Naive thymus-derived CD8-positive, alpha-beta T cell (primary cell): Measurements from ENCODE around the gene SH2B3. TPM values are rescaled to one million over a fixed set of nuclear protein-coding genes. Genes with fewer than 3 reads are reported as not detected.

ENCODE experiments used
- ATAC-seq, 2 donors: fragments of 150-1000 bp; cut with Tn5 transposase in 1 of 2; sonication (Bioruptor Pico), chemical (Tn5 transposase) in 1 of 2; 1 replicate in 1 of 2; 2 replicates in 1 of 2; pipeline ENCODE4 v1.10.0; 2021; ENCODE audit warnings: mild to moderate bottlenecking in 2 of 2, moderate library complexity in 2 of 2
- POLR2A ChIA-PET: fragments of 350-600 bp; sonication (Branson Sonifier 250); formaldehyde crosslinking; loops from one replicate; lab custom pipeline; 2021; ENCODE audit warnings: antibody characterized with exemption; lab: Charles Lee
- DNase-seq, 10 donors: peaks; one replicate each; pipeline versions ENCODE4 v3.0.0 to v3.0.0-alpha.2; 2020 to 2022
- H3K27ac Mint-ChIP-seq, 10 donors: one replicate each; pipeline ENCODE4 v1.8.0; 2020 to 2022; ENCODE audit warnings: mild to moderate bottlenecking in 10 of 10, mixed read lengths in 10 of 10, moderate library complexity in 4 of 10, inconsistent platforms in 1 of 10
- H3K27me3 Mint-ChIP-seq, 5 donors: one replicate each; pipeline ENCODE4 v1.8.0; 2021 to 2022; ENCODE audit warnings: mixed read lengths in 5 of 5
- H3K36me3 Mint-ChIP-seq, 3 donors: one replicate each; pipeline ENCODE4 v1.8.0; 2020 to 2022; ENCODE audit warnings: mixed read lengths in 3 of 3, mild to moderate bottlenecking in 2 of 3, inconsistent platforms in 1 of 3
- H3K4me1 Mint-ChIP-seq, 4 donors: one replicate each; pipeline ENCODE4 v1.8.0; 2021 to 2022; ENCODE audit warnings: mixed read lengths in 4 of 4
- H3K4me3 Mint-ChIP-seq, 10 donors: one replicate each; pipeline ENCODE4 v1.8.0; 2020 to 2022; ENCODE audit warnings: mild to moderate bottlenecking in 10 of 10, mixed read lengths in 10 of 10, moderate library complexity in 6 of 10, inconsistent platforms in 1 of 10
- H3K9me3 Mint-ChIP-seq, 9 donors: one replicate each; pipeline ENCODE4 v1.8.0; 2020 to 2022; ENCODE audit warnings: mixed read lengths in 9 of 9, mild to moderate bottlenecking in 3 of 9, inconsistent platforms in 1 of 9, moderate library complexity in 1 of 9
- polyA plus RNA-seq, 3 donors: library from polyadenylated mRNA; unstranded; fragments of 300-500 nt; fragmentation: Illumina TruSeq; gene quantifications; one replicate each; pipeline ENCODE4 v1.2.3, GENCODE V29; 2021
- total RNA-seq, 8 experiments: library from RNA in 2 of 8; stranded (reverse) in 2 of 8; gene quantifications; one replicate each; pipeline ENCODE4 v1.2.3 and lab custom pipeline; 2021 to 2026

Gene SH2B3
- total and polyA plus RNA-seq, 5 experiments from 2014 or later: 2.1 to 12.8 (median 5.3) TPM

GRCh38 chr12:111424793-111425251 lies 19.1 kb downstream of the SH2B3 start:
- ATAC-seq (peak in 1 of 2 donors; percentile 43), DNase-seq (no peak)
- peak overlapping the region in 9 of 10 donors; percentile 19 to 93 (median 89) for H3K27ac Mint-ChIP-seq
- peaks cover 30 to 64% (median 57%) of the 10 kb centered on the region in 4 donors for H3K4me1 Mint-ChIP-seq
- peak overlapping the region in 4 of 10 donors; percentile 22 to 65 (median 54) for H3K4me3 Mint-ChIP-seq
- POLR2A ChIA-PET: interaction anchor here (0.8 to 9.6 kb wide), 3 partner anchors 9 to 16 kb away, joined by 3 to 106 read pairs (median 3); partner anchors contain the start of gene SH2B3
- no peaks in the 10 kb centered on the region for H3K27me3 Mint-ChIP-seq
- no peaks in the 10 kb centered on the region for H3K9me3 Mint-ChIP-seq
- H3K36me3 Mint-ChIP-seq: peaks cover 0 to 32% (median 5%) of the 10 kb centered on the region in 3 donors

GRCh38 chr12:111425655-111426054 lies 19.9 kb downstream of the SH2B3 start:
- Mint-ChIP-seq H3K27ac (peak overlapping the region; percentile 19 to 93 (median 88)), H3K4me3 (peak overlapping the region in 8 of 10 donors; percentile 35 to 68 (median 59)), H3K36me3 (peaks cover 0 to 25% (median 3%) of the 10 kb centered on the region in 3 donors), H3K27me3 (no peaks in the 10 kb centered on the region), H3K4me1 (peaks cover 37 to 69% (median 65%) of the 10 kb centered on the region in 4 donors), H3K9me3 (no peaks in the 10 kb centered on the region)
- POLR2A ChIA-PET: interaction anchor here (0.8 to 9.6 kb wide), 2 partner anchors 10 to 17 kb away, joined by 3 to 106 read pairs; partner anchors contain the start of gene SH2B3
- DNase-seq: no peak
- ATAC-seq: no peak

GRCh38 chr12:111426344-111427185 lies 20.8 kb downstream of the SH2B3 start:
- no peaks in the 10 kb centered on the region for H3K9me3 Mint-ChIP-seq
- POLR2A ChIA-PET: interaction anchor here (1.9 to 9.6 kb wide), 3 partner anchors 9 to 18 kb away, joined by 10 to 106 read pairs (median 22); partner anchors contain the start of gene SH2B3
- no peak for DNase-seq
- H3K27ac Mint-ChIP-seq: peak overlapping the region; percentile 81 to 93 (median 89)
- no peaks in the 10 kb centered on the region for H3K27me3 Mint-ChIP-seq
- H3K36me3 Mint-ChIP-seq: peaks cover 0 to 16% (median 0%) of the 10 kb centered on the region in 3 donors
- H3K4me3 Mint-ChIP-seq: peak overlapping the region in 9 of 10 donors; percentile 27 to 78 (median 58)
- ATAC-seq: peak; percentile 27 to 33
- peaks cover 43 to 77% (median 72%) of the 10 kb centered on the region in 4 donors for H3K4me1 Mint-ChIP-seq

- Mint-ChIP-seq H3K9me3 (no peaks in the 10 kb centered on the region), H3K36me3 (peaks cover 0 to 7% (median 0%) of the 10 kb centered on the region in 3 donors), H3K27ac (peak overlapping the region in 9 of 10 donors; percentile 14 to 93 (median 75)), H3K27me3 (no peaks in the 10 kb centered on the region), H3K4me3 (peak overlapping the region in 6 of 10 donors; percentile 18 to 88 (median 52)), H3K4me1 (peaks cover 50 to 83% (median 80%) of the 10 kb centered on the region in 4 donors)
- ATAC-seq: no peak
- DNase-seq: no peak
- POLR2A ChIA-PET: interaction anchor here (1.9 to 9.6 kb wide), 4 partner anchors 8 to 18 kb away, joined by 10 to 106 read pairs (median 26); partner anchors contain the start of gene SH2B3
Observed at GRCh38 chr12:111427417-111428074, 21.8 kb downstream of the SH2B3 start.

GRCh38 chr12:111428081-111428727 lies 22.5 kb downstream of the SH2B3 start:
- H3K4me3 Mint-ChIP-seq: peak overlapping the region; percentile 22 to 88 (median 64)

GRCh38 chr12:111428728-111429175 lies 23.0 kb downstream of the SH2B3 start:
- Mint-ChIP-seq H3K36me3 (peaks cover 0 to 3% (median 0%) of the 10 kb centered on the region in 3 donors), H3K27ac (peak overlapping the region in 9 of 10 donors; percentile 69 to 98 (median 84)), H3K4me1 (peaks cover 53 to 91% (median 87%) of the 10 kb centered on the region in 4 donors), H3K27me3 (no peaks in the 10 kb centered on the region), H3K9me3 (no peaks in the 10 kb centered on the region), H3K4me3 (peak overlapping the region in 9 of 10 donors; percentile 51 to 88 (median 75))
- ATAC-seq (no peak), DNase-seq (no peak)
- POLR2A ChIA-PET: interaction anchor here (0.6 to 9.6 kb wide), 7 partner anchors 9 to 682 kb away, joined by 3 to 106 read pairs (median 11); partner anchors contain the start of gene SH2B3

More at GRCh38 chr12:111428081-111428727, 22.5 kb downstream of the SH2B3 start:
- no peaks in the 10 kb centered on the region for H3K27me3 Mint-ChIP-seq
- no peak for DNase-seq
- peaks cover 0 to 3% (median 0%) of the 10 kb centered on the region in 3 donors for H3K36me3 Mint-ChIP-seq
- H3K4me1 Mint-ChIP-seq: peaks cover 53 to 86% (median 82%) of the 10 kb centered on the region in 4 donors
- POLR2A ChIA-PET: interaction anchor here (0.7 to 9.6 kb wide), 6 partner anchors 7 to 681 kb away, joined by 3 to 106 read pairs (median 16); partner anchors contain the start of gene SH2B3
- no peaks in the 10 kb centered on the region for H3K9me3 Mint-ChIP-seq
- H3K27ac Mint-ChIP-seq: peak overlapping the region; percentile 51 to 93 (median 76)
- no peak for ATAC-seq

- peak in 8 of 10 donors; percentile 48 to 68 (median 60) for DNase-seq
- Mint-ChIP-seq H3K27ac (peak overlapping the region; percentile 90 to 100 (median 98)), H3K4me1 (peaks cover 54 to 94% (median 90%) of the 10 kb centered on the region in 4 donors), H3K9me3 (no peaks in the 10 kb centered on the region), H3K27me3 (no peaks in the 10 kb centered on the region), H3K36me3 (peaks cover 0 to 3% (median 0%) of the 10 kb centered on the region in 3 donors), H3K4me3 (peak overlapping the region; percentile 71 to 87 (median 85))
- ATAC-seq: peak; percentile 13 to 22
- POLR2A ChIA-PET: interaction anchor here (1.0 to 9.6 kb wide), 7 partner anchors 9 to 33 kb away, joined by 3 to 106 read pairs (median 11); partner anchors contain the start of gene SH2B3
Observed at GRCh38 chr12:111429828-111430432, 24.2 kb downstream of the SH2B3 start.

GRCh38 chr12:111430433-111431353 lies 25.0 kb downstream of the SH2B3 start:
- ATAC-seq: peak; percentile 11 to 26
- Mint-ChIP-seq H3K4me1 (peaks cover 49 to 94% (median 90%) of the 10 kb centered on the region in 4 donors), H3K9me3 (no peaks in the 10 kb centered on the region), H3K27ac (peak overlapping the region; percentile 95 to 100 (median 99)), H3K36me3 (peaks cover 0 to under 1% (median 0%) of the 10 kb centered on the region in 3 donors), H3K4me3 (peak overlapping the region; percentile 71 to 87 (median 85)), H3K27me3 (no peaks in the 10 kb centered on the region)
- POLR2A ChIA-PET: interaction anchor here (1.0 to 9.6 kb wide), 7 partner anchors 8 to 34 kb away, joined by 3 to 106 read pairs (median 11); partner anchors contain the start of gene SH2B3
- DNase-seq: peak; percentile 41 to 73 (median 61)

GRCh38 chr12:111431772-111432171 lies 26.0 kb downstream of the SH2B3 start:
- Mint-ChIP-seq H3K9me3 (no peaks in the 10 kb centered on the region), H3K27me3 (no peaks in the 10 kb centered on the region), H3K4me3 (peak overlapping the region; percentile 25 to 87 (median 81)), H3K27ac (peak overlapping the region; percentile 95 to 100 (median 99)), H3K36me3 (no peaks in the 10 kb centered on the region), H3K4me1 (peaks cover 47 to 94% (median 90%) of the 10 kb centered on the region in 4 donors)
- POLR2A ChIA-PET: interaction anchor here (0.7 to 9.6 kb wide), 3 partner anchors 13 to 23 kb away, joined by 3 to 106 read pairs (median 29); partner anchors contain the start of gene SH2B3
- ATAC-seq: no peak
- no peak for DNase-seq

- peaks cover 0 to 4% (median 0%) of the 10 kb centered on the region in 3 donors for H3K36me3 Mint-ChIP-seq
- DNase-seq (no peak), ATAC-seq (no peak)
- H3K4me3 Mint-ChIP-seq: peak overlapping the region; percentile 69 to 89 (median 83)
- H3K9me3 Mint-ChIP-seq: no peaks in the 10 kb centered on the region
- H3K27ac Mint-ChIP-seq: peak overlapping the region; percentile 98 to 100 (median 99)
- POLR2A ChIA-PET: interaction anchor here (0.7 to 3.3 kb wide), 10 partner anchors 9 to 37 kb away, joined by 3 to 46 read pairs (median 9); partner anchors contain the start of gene SH2B3
- no peaks in the 10 kb centered on the region for H3K27me3 Mint-ChIP-seq
- H3K4me1 Mint-ChIP-seq: peaks cover 56 to 96% (median 96%) of the 10 kb centered on the region in 4 donors
Observed at GRCh38 chr12:111434049-111434448, 28.3 kb downstream of the SH2B3 start.
